ENCODE data around the gene EHD3. TPM values are rescaled to one million over a fixed set of nuclear protein-coding genes. Genes with fewer than 3 reads are reported as not detected.

The EHD3 gene
- total and polyA plus RNA-seq, 2 of the 4 experiments (the other 2 are of a cell fraction) = 29.1 to 39.8 TPM

DNA sequence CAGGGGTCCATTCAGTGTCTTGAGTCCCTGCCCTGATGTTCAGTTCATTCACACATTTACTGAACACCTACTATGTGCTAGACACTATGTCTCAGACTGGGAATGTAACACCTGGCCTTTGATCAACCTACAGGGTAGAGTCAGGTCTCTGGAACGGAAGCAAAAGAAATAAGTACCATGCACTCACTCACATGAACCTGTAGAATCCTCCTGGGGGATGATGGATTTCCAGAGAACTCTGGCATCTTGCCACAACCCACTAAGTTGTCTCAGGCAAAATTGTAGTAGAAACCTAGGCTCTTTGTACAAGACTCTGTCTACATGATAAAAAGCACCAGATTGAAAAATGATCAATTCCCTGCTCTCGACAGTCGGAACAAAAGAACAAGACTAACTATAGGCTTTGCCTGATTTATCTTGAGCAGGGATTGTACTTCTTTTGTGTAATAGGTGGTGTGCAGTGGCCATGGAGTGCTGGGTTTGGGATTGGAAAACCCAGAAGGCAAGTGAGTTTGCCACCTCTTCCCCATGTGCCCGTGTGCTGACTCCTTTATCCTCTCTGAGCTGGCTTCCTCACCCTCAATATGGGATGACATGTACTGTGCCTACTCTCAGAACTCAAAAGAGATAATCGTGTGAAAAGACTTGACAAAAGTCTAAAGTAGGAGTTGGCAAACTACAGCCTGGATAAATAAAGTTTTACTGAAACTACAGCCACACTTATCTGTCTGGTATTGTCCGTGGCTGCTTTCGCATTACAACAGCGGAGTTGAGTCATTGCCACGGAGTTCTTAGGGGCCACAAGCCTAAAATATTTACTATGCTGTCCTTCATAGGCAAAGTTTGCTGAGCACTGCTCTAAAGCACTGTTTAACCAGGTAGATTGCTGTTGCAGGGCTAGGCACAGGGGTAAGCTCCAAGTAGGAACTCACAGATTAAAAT is 21.0 kb upstream of the EHD3 start:
- H4K20me1 ChIP-seq (ENCODE audit: insufficient read depth, low read length) = no peaks in the 10 kb centered on the region
- no peak overlapping the region for H2AFZ ChIP-seq (replicated peaks; ENCODE audit: low read length, poor library complexity)
- no peak overlapping the region for H2AK9ac ChIP-seq (replicated peaks; ENCODE audit: low read depth, low read length, poor library complexity)
- BruUV-seq (replicated peaks) = no TSS peak
- no peak for TF ChIP-seq NFE2L2 (IDR thresholded peaks at IDR 0.05; ENCODE audit: low read depth, low read length)
- TF ChIP-seq RFX5 (IDR thresholded peaks at IDR 0.05; ENCODE audit: low read depth, low read length) = no peak
- no peak for TF ChIP-seq CEBPB (IDR thresholded peaks at IDR 0.05; ENCODE audit: low read depth, low read length)
- TF ChIP-seq, protein P1, sequence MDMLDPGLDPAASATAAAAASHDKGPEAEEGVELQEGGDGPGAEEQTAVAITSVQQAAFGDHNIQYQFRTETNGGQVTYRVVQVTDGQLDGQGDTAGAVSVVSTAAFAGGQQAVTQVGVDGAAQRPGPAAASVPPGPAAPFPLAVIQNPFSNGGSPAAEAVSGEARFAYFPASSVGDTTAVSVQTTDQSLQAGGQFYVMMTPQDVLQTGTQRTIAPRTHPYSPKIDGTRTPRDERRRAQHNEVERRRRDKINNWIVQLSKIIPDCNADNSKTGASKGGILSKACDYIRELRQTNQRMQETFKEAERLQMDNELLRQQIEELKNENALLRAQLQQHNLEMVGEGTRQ (IDR thresholded peaks at IDR 0.05; ENCODE audit: low read depth, low read length) = no peak
- TF ChIP-seq BHLHE40 (IDR thresholded peaks at IDR 0.05; ENCODE audit: low read depth, low read length) = no peak
- no peak for TF ChIP-seq FOS (IDR thresholded peaks at IDR 0.05; ENCODE audit: low read depth, low read length)
- no peak for TF ChIP-seq RAD21 (IDR thresholded peaks at IDR 0.05; ENCODE audit: low read length)
- TF ChIP-seq SMC3 (IDR thresholded peaks at IDR 0.05; ENCODE audit: low read depth, low read length) = no peak
- TF ChIP-seq, protein P2, sequence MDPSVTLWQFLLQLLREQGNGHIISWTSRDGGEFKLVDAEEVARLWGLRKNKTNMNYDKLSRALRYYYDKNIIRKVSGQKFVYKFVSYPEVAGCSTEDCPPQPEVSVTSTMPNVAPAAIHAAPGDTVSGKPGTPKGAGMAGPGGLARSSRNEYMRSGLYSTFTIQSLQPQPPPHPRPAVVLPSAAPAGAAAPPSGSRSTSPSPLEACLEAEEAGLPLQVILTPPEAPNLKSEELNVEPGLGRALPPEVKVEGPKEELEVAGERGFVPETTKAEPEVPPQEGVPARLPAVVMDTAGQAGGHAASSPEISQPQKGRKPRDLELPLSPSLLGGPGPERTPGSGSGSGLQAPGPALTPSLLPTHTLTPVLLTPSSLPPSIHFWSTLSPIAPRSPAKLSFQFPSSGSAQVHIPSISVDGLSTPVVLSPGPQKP (IDR thresholded peaks at IDR 0.05; ENCODE audit: borderline replicate concordance, low read depth, low read length) = no peak
- TF ChIP-seq, protein P3, sequence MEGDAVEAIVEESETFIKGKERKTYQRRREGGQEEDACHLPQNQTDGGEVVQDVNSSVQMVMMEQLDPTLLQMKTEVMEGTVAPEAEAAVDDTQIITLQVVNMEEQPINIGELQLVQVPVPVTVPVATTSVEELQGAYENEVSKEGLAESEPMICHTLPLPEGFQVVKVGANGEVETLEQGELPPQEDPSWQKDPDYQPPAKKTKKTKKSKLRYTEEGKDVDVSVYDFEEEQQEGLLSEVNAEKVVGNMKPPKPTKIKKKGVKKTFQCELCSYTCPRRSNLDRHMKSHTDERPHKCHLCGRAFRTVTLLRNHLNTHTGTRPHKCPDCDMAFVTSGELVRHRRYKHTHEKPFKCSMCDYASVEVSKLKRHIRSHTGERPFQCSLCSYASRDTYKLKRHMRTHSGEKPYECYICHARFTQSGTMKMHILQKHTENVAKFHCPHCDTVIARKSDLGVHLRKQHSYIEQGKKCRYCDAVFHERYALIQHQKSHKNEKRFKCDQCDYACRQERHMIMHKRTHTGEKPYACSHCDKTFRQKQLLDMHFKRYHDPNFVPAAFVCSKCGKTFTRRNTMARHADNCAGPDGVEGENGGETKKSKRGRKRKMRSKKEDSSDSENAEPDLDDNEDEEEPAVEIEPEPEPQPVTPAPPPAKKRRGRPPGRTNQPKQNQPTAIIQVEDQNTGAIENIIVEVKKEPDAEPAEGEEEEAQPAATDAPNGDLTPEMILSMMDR (conservative IDR thresholded peaks at IDR 0.05; ENCODE audit: low read depth, low read length) = no peak
- TF ChIP-seq MAZ (IDR thresholded peaks at IDR 0.05; ENCODE audit: borderline replicate concordance, low read depth, low read length) = no peak
- TF ChIP-seq MAFK (IDR thresholded peaks at IDR 0.05; ENCODE audit: low read depth, low read length) = no peak
- TF ChIP-seq RCOR1 (IDR thresholded peaks at IDR 0.05; ENCODE audit: insufficient replicate concordance, low read length) = no peak
- intact Hi-C loops (cut with micrococcal nuclease) = no loop called here
- in situ Hi-C loops (cut with MboI; ENCODE audit: low sequenced_read_pairs) = no loop called here
- no peaks in the 10 kb centered on the region for H3K36me3 ChIP-seq (ENCODE audit: control insufficient read depth, insufficient read depth, low read length)
- H2BK5ac ChIP-seq (ENCODE audit: low read depth, low read length, poor library complexity, severe bottlenecking) = no peak overlapping the region
- H3K23ac ChIP-seq (ENCODE audit: low read depth, low read length) = no peak overlapping the region
- no peak overlapping the region for H3K4me2 ChIP-seq (ENCODE audit: low read depth, low read length)
- no peak overlapping the region for H2AK5ac ChIP-seq (ENCODE audit: low read depth, low read length)
- peaks cover 9% of the 10 kb centered on the region for H3K27me3 ChIP-seq (ENCODE audit: control insufficient read depth, insufficient read depth, low read length)
- POLR2A ChIA-PET (ENCODE audit: unreplicated experiment) = no interaction called here
- H3K18ac ChIP-seq (ENCODE audit: low read depth, low read length) = no peak overlapping the region
- no peak overlapping the region for H2BK20ac ChIP-seq (ENCODE audit: low read depth, low read length)
- H3K56ac ChIP-seq (ENCODE audit: extremely low read depth, insufficient read depth, low read length) = no peak overlapping the region
- WGBS, 2 experiments (ENCODE audit: extremely low coverage in 2 of 2, insufficient read length in 1 of 2) = 0% methylated on average over 1 of the region's 9 CpGs; no CpG with 5 or more reads in 1 of the 2 experiments
- no peak overlapping the region for H3K14ac ChIP-seq (replicated peaks; ENCODE audit: low read depth, low read length)
- DNase-seq (no peak), ATAC-seq (ENCODE audit: low read depth) (no peak)
- H2BK15ac ChIP-seq (ENCODE audit: low read depth, low read length) = no peak overlapping the region
- H3K9me3 ChIP-seq (ENCODE audit: control insufficient read depth, insufficient read depth, low read length) = no peaks in the 10 kb centered on the region
- no peak overlapping the region for H2BK120ac ChIP-seq (ENCODE audit: low read depth, low read length)
- no peak overlapping the region for H4K8ac ChIP-seq (ENCODE audit: low read depth in 2 of 2, low read length in 2 of 2)
- dilution Hi-C loops (cut with HindIII; ENCODE audit: low sequenced_read_pairs, unreplicated experiment) = no loop called here
- no peak overlapping the region for H3K9ac ChIP-seq (ENCODE audit: low read depth, low read length)
- no peak overlapping the region for H3K4ac ChIP-seq (ENCODE audit: low read depth, low read length)
- H3K4me3 ChIP-seq (ENCODE audit: insufficient read depth, low read depth, low read length) = no peak overlapping the region
- no peaks in the 10 kb centered on the region for H3K79me1 ChIP-seq (ENCODE audit: low read depth in 1 of 2, low read length in 2 of 2)
- H3K27ac ChIP-seq (ENCODE audit: insufficient read depth, low read length) = no peak overlapping the region
- CTCF ChIA-PET = no interaction called here
- H4K91ac ChIP-seq (ENCODE audit: insufficient read depth, low read depth, low read length) = no peak overlapping the region
- no peaks in the 10 kb centered on the region for H3K9me1 ChIP-seq (ENCODE audit: insufficient read depth, low read length)
- H4K5ac ChIP-seq (ENCODE audit: low read depth, low read length) = no peak overlapping the region
- H3K4me1 ChIP-seq (ENCODE audit: control insufficient read depth, insufficient read depth, low read length) = no peaks in the 10 kb centered on the region
